ENCODE data around the gene PLA2G3.

DNA sequence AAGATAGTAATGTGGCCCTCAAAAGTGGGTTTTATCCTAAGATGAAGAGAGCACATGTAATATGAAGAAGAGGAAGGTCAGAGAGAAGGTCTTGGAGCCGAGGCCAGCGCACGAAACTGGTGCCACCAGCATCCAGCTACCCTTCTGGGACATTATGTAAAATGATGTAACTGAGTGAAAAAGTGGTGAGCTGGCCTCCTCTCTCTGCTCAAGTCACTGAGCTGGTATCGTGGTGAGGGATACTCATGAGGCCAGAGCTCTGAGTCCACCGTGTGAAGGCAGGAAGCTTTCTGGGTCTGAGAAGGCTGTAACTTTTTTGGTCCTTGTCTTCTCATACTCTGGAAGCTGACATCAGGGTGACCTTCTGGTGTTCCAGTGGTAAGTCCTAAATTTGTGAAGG, 44.7 kb upstream of the PLA2G3 start:
- TF ChIP-seq, protein P1, sequence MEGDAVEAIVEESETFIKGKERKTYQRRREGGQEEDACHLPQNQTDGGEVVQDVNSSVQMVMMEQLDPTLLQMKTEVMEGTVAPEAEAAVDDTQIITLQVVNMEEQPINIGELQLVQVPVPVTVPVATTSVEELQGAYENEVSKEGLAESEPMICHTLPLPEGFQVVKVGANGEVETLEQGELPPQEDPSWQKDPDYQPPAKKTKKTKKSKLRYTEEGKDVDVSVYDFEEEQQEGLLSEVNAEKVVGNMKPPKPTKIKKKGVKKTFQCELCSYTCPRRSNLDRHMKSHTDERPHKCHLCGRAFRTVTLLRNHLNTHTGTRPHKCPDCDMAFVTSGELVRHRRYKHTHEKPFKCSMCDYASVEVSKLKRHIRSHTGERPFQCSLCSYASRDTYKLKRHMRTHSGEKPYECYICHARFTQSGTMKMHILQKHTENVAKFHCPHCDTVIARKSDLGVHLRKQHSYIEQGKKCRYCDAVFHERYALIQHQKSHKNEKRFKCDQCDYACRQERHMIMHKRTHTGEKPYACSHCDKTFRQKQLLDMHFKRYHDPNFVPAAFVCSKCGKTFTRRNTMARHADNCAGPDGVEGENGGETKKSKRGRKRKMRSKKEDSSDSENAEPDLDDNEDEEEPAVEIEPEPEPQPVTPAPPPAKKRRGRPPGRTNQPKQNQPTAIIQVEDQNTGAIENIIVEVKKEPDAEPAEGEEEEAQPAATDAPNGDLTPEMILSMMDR (IDR thresholded peaks at IDR 0.05), result no peak
- TF ChIP-seq, protein P2, sequence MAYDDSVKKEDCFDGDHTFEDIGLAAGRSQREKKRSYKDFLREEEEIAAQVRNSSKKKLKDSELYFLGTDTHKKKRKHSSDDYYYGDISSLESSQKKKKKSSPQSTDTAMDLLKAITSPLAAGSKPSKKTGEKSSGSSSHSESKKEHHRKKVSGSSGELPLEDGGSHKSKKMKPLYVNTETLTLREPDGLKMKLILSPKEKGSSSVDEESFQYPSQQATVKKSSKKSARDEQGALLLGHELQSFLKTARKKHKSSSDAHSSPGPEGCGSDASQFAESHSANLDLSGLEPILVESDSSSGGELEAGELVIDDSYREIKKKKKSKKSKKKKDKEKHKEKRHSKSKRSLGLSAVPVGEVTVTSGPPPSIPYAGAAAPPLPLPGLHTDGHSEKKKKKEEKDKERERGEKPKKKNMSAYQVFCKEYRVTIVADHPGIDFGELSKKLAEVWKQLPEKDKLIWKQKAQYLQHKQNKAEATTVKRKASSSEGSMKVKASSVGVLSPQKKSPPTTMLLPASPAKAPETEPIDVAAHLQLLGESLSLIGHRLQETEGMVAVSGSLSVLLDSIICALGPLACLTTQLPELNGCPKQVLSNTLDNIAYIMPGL (CRISPR knock-in tag; IDR thresholded peaks at IDR 0.05), result no peak
- TF ChIP-seq ZNF232 (CRISPR knock-in tag; IDR thresholded peaks at IDR 0.05) (no peak), NFYB (CRISPR knock-in tag; conservative IDR thresholded peaks at IDR 0.05; ENCODE audit: low read depth) (no peak), GABPB1 (CRISPR knock-in tag; IDR thresholded peaks at IDR 0.05) (no peak)

Data from WTC11 (cell line).